K562 (cell line): Measurements from ENCODE around the gene FOSL1. TPM values are rescaled to one million over a fixed set of nuclear protein-coding genes. Genes with fewer than 3 reads are reported as not detected.

Experiments
- ARNT ChIP-seq, 2 experiments: fragments of 450-650 bp; IDR thresholded peaks; 2 replicates each; pipeline ENCODE4 v1.6.1; 2016; ENCODE audit warnings: mild to moderate bottlenecking in 1 of 2
- CTCF ChIP-seq, 3 experiments: IDR thresholded peaks in 2 of 3; conservative IDR thresholded peaks in 1 of 3; 2 replicates each; pipeline ENCODE4 v1.5.1; 2011 to 2012; ENCODE audit warnings: low read length in 3 of 3, mild to moderate bottlenecking in 3 of 3, control low read depth in 2 of 3, improper control_type of control experiment in 1 of 3, inconsistent platforms in 1 of 3, low read depth in 1 of 3, mixed read lengths in 1 of 3, moderate library complexity in 1 of 3; ENCODE audit not compliant: insufficient read depth in 2 of 3
- CTCFL ChIP-seq: IDR thresholded peaks from 2 replicates; pipeline ENCODE4 v1.6.1; 2011; ENCODE audit warnings: borderline replicate concordance, low read depth, mild to moderate bottlenecking, moderate library complexity, low read length; ENCODE audit not compliant: insufficient read depth, poor library complexity, severe bottlenecking
- JUND ChIP-seq, 2 experiments: IDR thresholded peaks; 2 replicates in 1 of 2; 3 replicates in 1 of 2; pipeline ENCODE4 v1.6.1; 2011; ENCODE audit warnings: borderline replicate concordance in 2 of 2, low read depth in 2 of 2, low read length in 2 of 2, improper control_type of control experiment in 1 of 2, missing biosample characterization in 1 of 2, missing genetic modification characterization in 1 of 2, missing genetic modification reagents in 1 of 2
- L3MBTL2 ChIP-seq: fragments of 450-650 bp; IDR thresholded peaks from 2 replicates; pipeline ENCODE4 v1.6.1; 2016; ENCODE audit warnings: mild to moderate bottlenecking, moderate library complexity
- MXI1 ChIP-seq: IDR thresholded peaks from 2 replicates; pipeline ENCODE4 v1.6.1; 2011; ENCODE audit warnings: low read depth, mild to moderate bottlenecking, improper control_type of control experiment, low read length
- NKRF ChIP-seq: fragments of 450-650 bp; IDR thresholded peaks from 2 replicates; pipeline ENCODE4 v1.6.1; 2016; ENCODE audit warnings: borderline replicate concordance
- PTBP1 ChIP-seq: fragments of 200-400 bp; formaldehyde crosslinking; IDR thresholded peaks from 2 replicates; pipeline ENCODE4 v1.6.1; 2017; ENCODE audit warnings: low read depth, low read length
- SLC30A9 ChIP-seq: fragments of 250-450 bp; sonication (Bioruptor Pico); IDR thresholded peaks from 2 replicates; pipeline ENCODE4 v1.8.0; 2022; ENCODE audit warnings: mild to moderate bottlenecking, moderate library complexity
- THRA ChIP-seq: fragments of 450-650 bp; IDR thresholded peaks from 2 replicates; pipeline ENCODE4 v1.6.1; 2017; ENCODE audit warnings: mild to moderate bottlenecking, moderate library complexity
- ZNF165 ChIP-seq: fragments of 250-450 bp; sonication (Bioruptor Pico); IDR thresholded peaks from 2 replicates; pipeline ENCODE4 v1.4.0; 2020; ENCODE audit warnings: borderline replicate concordance
- ZNF449 ChIP-seq: fragments of 250-450 bp; sonication (Bioruptor Pico); IDR thresholded peaks from 2 replicates; pipeline ENCODE4 v1.8.0; 2022; ENCODE audit warnings: moderate library complexity, mild to moderate bottlenecking, inconsistent platforms
- polyA plus RNA-seq, 8 experiments: library from polyadenylated mRNA; depleted of rRNA in 4 of 8; stranded (reverse) in 5 of 8; unstranded in 3 of 8; fragments of >200 nt; fragmentation: Nextera tagmentation in 2 of 8; fragmentation: Illumina TruSeq in 1 of 8; extraction: Ambion mirVana in 2 of 8; extraction: Trizol in 1 of 8; gene quantifications; 2 replicates each; pipeline versions ENCODE4 v1.2.1 to v1.2.3, GENCODE V29; 2011 to 2014; ENCODE audit warnings: inconsistent platforms in 1 of 8, missing spikeins in 1 of 8
- total RNA-seq, 7 experiments: library from RNA; depleted of rRNA in 6 of 7; stranded (reverse); fragments of >200 nt in 6 of 7; fragmentation: Illumina TruSeq in 2 of 7; extraction: Trizol in 2 of 7; gene quantifications; 2 replicates each; pipeline versions ENCODE4 v1.2.1 to v1.2.3, GENCODE V29; 2011 to 2021; ENCODE audit warnings: low replicate concordance in 1 of 7
- TF ChIP-seq, protein P1 (sequence below): sonication (generic); IDR thresholded peaks from 2 replicates; pipeline ENCODE4 v1.6.1; 2016
- TF ChIP-seq, protein P2 (sequence below): fragments of 450-650 bp; IDR thresholded peaks from 2 replicates; pipeline ENCODE4 v1.6.1; 2016; ENCODE audit warnings: missing biosample characterization, missing genetic modification characterization

The FOSL1 gene
- total and polyA plus RNA-seq, 9 of the 15 experiments (the other 6 are each of a cell fraction or from before 2014, with no cell fraction given): 3.5 to 39.6 (median 10.0) TPM

GRCh38 chr11:65857853-65858680, 42.1 kb downstream of the FOSL1 start, which contains the start of gene CFL1 (continued):
- TF ChIP-seq MXI1 (no peak), ZNF165 (CRISPR knock-in tag) (no peak), ZNF449 (CRISPR knock-in tag) (no peak), PTBP1 (no peak), CTCFL (no peak), SLC30A9 (CRISPR knock-in tag) (no peak), THRA (no peak), ARNT (IDR thresholded peaks at IDR 0.05) (no peak), CTCF (IDR thresholded peaks at IDR 0.05 in 2 of 3, conservative IDR thresholded peaks at IDR 0.05 in 1 of 3; ENCODE audit: insufficient read depth in 2 of 3, low read depth in 1 of 3, low read length in 3 of 3) (no peak; a peak in 1 of 6 replicates), L3MBTL2 (no peak; the same call in 1 of the 2 replicates), JUND (IDR thresholded peaks at IDR 0.05; ENCODE audit: borderline replicate concordance, low read depth, low read length) (peak; percentile 38; the same call in 1 of the 2 replicates), JUND (tag; IDR thresholded peaks at IDR 0.05; ENCODE audit: borderline replicate concordance, low read depth, low read length) (no peak; the same call in 2 of the 3 replicates), NKRF (no peak)
- TF ChIP-seq, protein P1, sequence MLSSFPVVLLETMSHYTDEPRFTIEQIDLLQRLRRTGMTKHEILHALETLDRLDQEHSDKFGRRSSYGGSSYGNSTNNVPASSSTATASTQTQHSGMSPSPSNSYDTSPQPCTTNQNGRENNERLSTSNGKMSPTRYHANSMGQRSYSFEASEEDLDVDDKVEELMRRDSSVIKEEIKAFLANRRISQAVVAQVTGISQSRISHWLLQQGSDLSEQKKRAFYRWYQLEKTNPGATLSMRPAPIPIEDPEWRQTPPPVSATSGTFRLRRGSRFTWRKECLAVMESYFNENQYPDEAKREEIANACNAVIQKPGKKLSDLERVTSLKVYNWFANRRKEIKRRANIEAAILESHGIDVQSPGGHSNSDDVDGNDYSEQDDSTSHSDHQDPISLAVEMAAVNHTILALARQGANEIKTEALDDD: 0 out of 2 replicates have a peak, but pooled peaks have one; percentile 18
- TF ChIP-seq, protein P2, sequence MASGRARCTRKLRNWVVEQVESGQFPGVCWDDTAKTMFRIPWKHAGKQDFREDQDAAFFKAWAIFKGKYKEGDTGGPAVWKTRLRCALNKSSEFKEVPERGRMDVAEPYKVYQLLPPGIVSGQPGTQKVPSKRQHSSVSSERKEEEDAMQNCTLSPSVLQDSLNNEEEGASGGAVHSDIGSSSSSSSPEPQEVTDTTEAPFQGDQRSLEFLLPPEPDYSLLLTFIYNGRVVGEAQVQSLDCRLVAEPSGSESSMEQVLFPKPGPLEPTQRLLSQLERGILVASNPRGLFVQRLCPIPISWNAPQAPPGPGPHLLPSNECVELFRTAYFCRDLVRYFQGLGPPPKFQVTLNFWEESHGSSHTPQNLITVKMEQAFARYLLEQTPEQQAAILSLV (tag): no peak
